Amniotic epithelial cell (primary cell): ENCODE data around the gene DOC2B.

Experiments used
- DNase-seq: peaks from one replicate; pipeline ENCODE4 v3.0.0-alpha.2; 2010; ENCODE audit warnings: low read depth

DOC2B gene

GRCh38 chr17:162689-163088, 18.8 kb downstream of the DOC2B start:
- DNase-seq: no peak

- DNase-seq: no peak
These were observed 20.0 kb downstream of the DOC2B start for GRCh38 chr17:161481-161880.

- no peak for DNase-seq
These were observed 21.1 kb downstream of the DOC2B start for GRCh38 chr17:160336-160735.

GRCh38 chr17:159609-160008, 21.8 kb downstream of the DOC2B start:
- DNase-seq: no peak

- no peak for DNase-seq
These were observed 23.1 kb downstream of the DOC2B start for GRCh38 chr17:158379-158778.

GRCh38 chr17:157901-158300, 23.5 kb downstream of the DOC2B start:
- DNase-seq: no peak

GRCh38 chr17:156946-157345, 24.5 kb downstream of the DOC2B start:
- DNase-seq: no peak

- no peak for DNase-seq
These were observed 25.3 kb downstream of the DOC2B start for GRCh38 chr17:156094-156621.

GRCh38 chr17:155576-155975, 25.9 kb downstream of the DOC2B start:
- no peak for DNase-seq

GRCh38 chr17:153851-154250, 27.6 kb downstream of the DOC2B start:
- DNase-seq: no peak

GRCh38 chr17:152860-153420, 28.5 kb downstream of the DOC2B start:
- no peak for DNase-seq

- no peak for DNase-seq
These were observed 29.3 kb downstream of the DOC2B start for GRCh38 chr17:151886-152859.

GRCh38 chr17:151004-151403, 30.4 kb downstream of the DOC2B start:
- DNase-seq: no peak

GRCh38 chr17:149897-150584, 31.4 kb downstream of the DOC2B start:
- DNase-seq: no peak

GRCh38 chr17:149231-149630, 32.2 kb downstream of the DOC2B start:
- no peak for DNase-seq

- no peak for DNase-seq
These were observed 32.7 kb downstream of the DOC2B start for GRCh38 chr17:148757-149156.

- no peak for DNase-seq
These were observed 33.4 kb downstream of the DOC2B start for GRCh38 chr17:147796-148740.

GRCh38 chr17:146983-147761, 34.3 kb downstream of the DOC2B start:
- no peak for DNase-seq

GRCh38 chr17:146546-146945, 34.9 kb downstream of the DOC2B start:
- no peak for DNase-seq

- DNase-seq: no peak
These were observed 35.5 kb downstream of the DOC2B start for GRCh38 chr17:145671-146541.
